ENCODE data around the gene HNF1B. TPM values are rescaled to one million over a fixed set of nuclear protein-coding genes. Genes with fewer than 3 reads are reported as not detected.

HNF1B gene
- total and polyA plus RNA-seq, 10 of the 15 experiments (the other 5 are each of a cell fraction or from before 2014, with no cell fraction given) = 0.51 to 12.7 (median 1.9) TPM

- ChIA-PET RAD21 (ENCODE audit: unreplicated experiment) (no interaction called here), SMC1A (ENCODE audit: uncharacterized antibody, unreplicated experiment) (interaction anchor here (2.1 kb wide), 1 partner anchor 60 kb away, joined by 5 read pairs; no protein-coding TSS in a partner anchor), POLR2A (no interaction called here), CTCF (no interaction called here)
- BruUV-seq (replicated peaks) = no TSS peak
- H3K9me3 ChIP-seq (replicated peaks; ENCODE audit: control insufficient read depth, insufficient read depth, low read length) = no peaks in the 10 kb centered on the region
- ATAC-seq (no peak), DNase-seq (ENCODE audit: low read depth, low spot score) (no peak), FAIRE-seq (no peak)
- intact Hi-C loops (cut with micrococcal nuclease; ENCODE audit: unreplicated experiment) (no loop called here), in situ Hi-C loops (cut with MboI) (no loop called here)
- no peak overlapping the region for H3K4me3 ChIP-seq
- H4K20me1 ChIP-seq (ENCODE audit: control insufficient read depth, insufficient read depth) = no peaks in the 10 kb centered on the region
- H3K27me3 ChIP-seq (replicated peaks in 1 of 2; ENCODE audit: control insufficient read depth in 2 of 2, insufficient read depth in 2 of 2, low read length in 1 of 2) = peaks cover 0 to 3% of the 10 kb centered on the region in 2 experiments; a peak in 1 of 4 replicates
- no peak overlapping the region for H3K27ac ChIP-seq (ENCODE audit: control insufficient read depth, insufficient read depth)
- no peak for TF ChIP-seq YY1 (IDR thresholded peaks at IDR 0.05; ENCODE audit: low read depth, low read length)
- TF ChIP-seq BCLAF1 (IDR thresholded peaks at IDR 0.05) = no peak
- no peak for TF ChIP-seq NFIC (IDR thresholded peaks at IDR 0.05; ENCODE audit: low read depth, low read length)
- no peak for TF ChIP-seq MYC (IDR thresholded peaks at IDR 0.05; ENCODE audit: insufficient read depth, insufficient read length, insufficient replicate concordance, low read length, severe bottlenecking)
- TF ChIP-seq EED (IDR thresholded peaks at IDR 0.05; ENCODE audit: low read depth) = no peak
- TF ChIP-seq SMC3 (IDR thresholded peaks at IDR 0.05; ENCODE audit: borderline replicate concordance, low read length) = no peak
- no peak overlapping the region for H3K9ac ChIP-seq (ENCODE audit: control insufficient read depth, insufficient read depth, low read length)
- WGBS (ENCODE audit: insufficient coverage, insufficient replicate concordance, low lambda C conversion rate, missing lambda C conversion rate) = 58% methylated on average over 9 of the region's 9 CpGs
- H3K4me2 ChIP-seq (ENCODE audit: control insufficient read depth, insufficient read depth) = no peak overlapping the region
- no peak overlapping the region for H2AFZ ChIP-seq (ENCODE audit: control insufficient read depth, low read depth, low read length)
- H3K36me3 ChIP-seq (ENCODE audit: control insufficient read depth in 2 of 2, insufficient read depth in 2 of 2, low read length in 1 of 2) = peaks cover 0 to 12% of the 10 kb centered on the region in 2 experiments; a peak in 2 of 4 replicates
- no peaks in the 10 kb centered on the region for H3K79me2 ChIP-seq (ENCODE audit: control insufficient read depth, insufficient read depth, low read length)
- H3K4me1 ChIP-seq (ENCODE audit: control insufficient read depth, insufficient read depth, low read length) = no peaks in the 10 kb centered on the region
Observed at GRCh38 chr17:37710344-37710886, 34.4 kb downstream of the HNF1B start.
